Measurements from ENCODE around the gene THEMIS. TPM values are rescaled to one million over a fixed set of nuclear protein-coding genes. Genes with fewer than 3 reads are reported as not detected.
A peak's percentile ranks its signal among the peaks of the same experiment; 100 is the strongest.
"Not testable (repeated sequence)": the region's sequence is repeated elsewhere in the genome, so short reads cannot be mapped to it uniquely, and the experiment has no call there.

THEMIS gene
- total RNA-seq, 1 donor from 2014 or later: 0.37 TPM

GRCh38 chr6:127762284-127762683 is 138.6 kb downstream of the THEMIS start:
- no peak for ATAC-seq
- intact Hi-C loops (cut with micrococcal nuclease): no loop called here
- DNase-seq: no peak

GRCh38 chr6:127761084-127761483 is 139.8 kb downstream of the THEMIS start:
- DNase-seq (no peak), ATAC-seq (no peak)
- intact Hi-C loops (cut with micrococcal nuclease): no loop called here

GRCh38 chr6:127749095-127749494 is 151.8 kb downstream of the THEMIS start:
- DNase-seq: no peak
- no peak for ATAC-seq
- intact Hi-C loops (cut with micrococcal nuclease): no loop called here

- no peak for DNase-seq
- no peak for ATAC-seq
- intact Hi-C loops (cut with micrococcal nuclease): no loop called here
Measured at GRCh38 chr6:127748290-127748689, 152.6 kb downstream of the THEMIS start.

GRCh38 chr6:127738423-127738822 is 162.4 kb downstream of the THEMIS start:
- intact Hi-C loops (cut with micrococcal nuclease): loop anchor here (10.0 kb wide), 1 partner anchor 986 kb away; no protein-coding TSS in a partner anchor
- no peak for ATAC-seq
- no peak for DNase-seq

GRCh38 chr6:127737768-127738167 is 163.1 kb downstream of the THEMIS start:
- ATAC-seq (no peak), DNase-seq (no peak)
- intact Hi-C loops (cut with micrococcal nuclease): loop anchor here (10.0 kb wide), 1 partner anchor 987 kb away; no protein-coding TSS in a partner anchor

- no peak for DNase-seq
Measured at GRCh38 chr6:127737009-127737486, 163.8 kb downstream of the THEMIS start.

GRCh38 chr6:127732927-127733326 is 167.9 kb downstream of the THEMIS start:
- DNase-seq (no peak), ATAC-seq (no peak)
- intact Hi-C loops (cut with micrococcal nuclease): loop anchor here (10.0 kb wide), 1 partner anchor 992 kb away; no protein-coding TSS in a partner anchor

More at GRCh38 chr6:127737009-127737486, 163.8 kb downstream of the THEMIS start:
- intact Hi-C loops (cut with micrococcal nuclease): loop anchor here (10.0 kb wide), 1 partner anchor 988 kb away; no protein-coding TSS in a partner anchor
- ATAC-seq: peak; percentile 74

- no peak for DNase-seq
- ATAC-seq: no peak
- intact Hi-C loops (cut with micrococcal nuclease): no loop called here
Measured at GRCh38 chr6:127727260-127727953, 173.5 kb downstream of the THEMIS start.

GRCh38 chr6:127725821-127726220 is 175.0 kb downstream of the THEMIS start:
- intact Hi-C loops (cut with micrococcal nuclease): no loop called here
- no peak for ATAC-seq

GRCh38 chr6:127718694-127719093 is 182.2 kb downstream of the THEMIS start:
- intact Hi-C loops (cut with micrococcal nuclease): no loop called here
- DNase-seq (no peak), ATAC-seq (no peak)

More at GRCh38 chr6:127725821-127726220, 175.0 kb downstream of the THEMIS start:
- DNase-seq: no peak

- ATAC-seq (no peak), DNase-seq (no peak)
- intact Hi-C loops (cut with micrococcal nuclease): no loop called here
Measured at GRCh38 chr6:127717384-127717783, 183.5 kb downstream of the THEMIS start.

- peak; percentile 48 for ATAC-seq
- no peak for DNase-seq
- intact Hi-C loops (cut with micrococcal nuclease): no loop called here
Measured at GRCh38 chr6:127716465-127716864, 184.4 kb downstream of the THEMIS start.

GRCh38 chr6:127710668-127711067 is 190.2 kb downstream of the THEMIS start:
- ATAC-seq (no peak), DNase-seq (no peak)
- intact Hi-C loops (cut with micrococcal nuclease): no loop called here

GRCh38 chr6:127706216-127706615 is 194.6 kb downstream of the THEMIS start:
- ATAC-seq: no peak
- no peak for DNase-seq
- intact Hi-C loops (cut with micrococcal nuclease): no loop called here

GRCh38 chr6:127695108-127695507 is 205.8 kb downstream of the THEMIS start:
- ATAC-seq: no peak

GRCh38 chr6:127691146-127691545 is 209.7 kb downstream of the THEMIS start:
- intact Hi-C loops (cut with micrococcal nuclease): no loop called here
- no peak for DNase-seq
- no peak for ATAC-seq

More at GRCh38 chr6:127695108-127695507, 205.8 kb downstream of the THEMIS start:
- intact Hi-C loops (cut with micrococcal nuclease): no loop called here
- DNase-seq: no peak

- ATAC-seq: no peak
- no peak for DNase-seq
- intact Hi-C loops (cut with micrococcal nuclease): no loop called here
Measured at GRCh38 chr6:127690588-127690987, 210.3 kb downstream of the THEMIS start.

GRCh38 chr6:127690092-127690491 is 210.8 kb downstream of the THEMIS start:
- no peak for DNase-seq
- intact Hi-C loops (cut with micrococcal nuclease): no loop called here

GRCh38 chr6:127687490-127687889 is 213.4 kb downstream of the THEMIS start:
- DNase-seq; ATAC-seq; intact Hi-C loops (cut with micrococcal nuclease): not testable (repeated sequence)

More at GRCh38 chr6:127690092-127690491, 210.8 kb downstream of the THEMIS start:
- ATAC-seq: no peak

GRCh38 chr6:127686084-127686483 is 214.8 kb downstream of the THEMIS start:
- no peak for ATAC-seq

More at GRCh38 chr6:127686084-127686483, 214.8 kb downstream of the THEMIS start:
- intact Hi-C loops (cut with micrococcal nuclease): no loop called here
- no peak for DNase-seq

All from left ventricle myocardium superior (tissue), 1 donor.